Retinal pigment epithelial cell (primary cell): Measurements from ENCODE around the gene CALY.

Experiments used
- DNase-seq: peaks from one replicate; pipeline ENCODE4 v3.0.0-alpha.2; 2010; ENCODE audit warnings: low read depth
- H3K4me3 ChIP-seq: 2 replicates; pipeline ENCODE4 v1.5.1; 2011; ENCODE audit warnings: mild to moderate bottlenecking, low read length, control low read depth, moderate library complexity
- CTCF ChIP-seq: conservative IDR thresholded peaks from 2 replicates; pipeline ENCODE4 v1.5.1; 2011; ENCODE audit warnings: low read depth, low read length, control low read depth, inconsistent platforms

CALY gene

GRCh38 chr10:133277993-133278576, 58.6 kb downstream of the CALY start:
- no peak for DNase-seq
- no peak overlapping the region for H3K4me3 ChIP-seq
- TF ChIP-seq CTCF, result no peak

GRCh38 chr10:133277277-133277992, 59.3 kb downstream of the CALY start:
- no peak for TF ChIP-seq CTCF
- H3K4me3 ChIP-seq, result no peak overlapping the region
- DNase-seq, result no peak

- peak within 1 kb of the TSS; percentile 31 for H3K4me3 ChIP-seq
- no peak for DNase-seq
- TF ChIP-seq CTCF, result no peak
These were observed 60.1 kb downstream of the CALY start, which contains the start of gene ADAM8 for GRCh38 chr10:133276435-133277201. Gene ADAM8 (minus strand): TSS chr10:133276868. CDS start chr10:133276817, 51 bp downstream.

GRCh38 chr10:133276100-133276434, 60.6 kb downstream of the CALY start:
- H3K4me3 ChIP-seq, result peak overlapping the region; percentile 31
- no peak for TF ChIP-seq CTCF
- DNase-seq, result no peak

- no peak for TF ChIP-seq CTCF
- peak overlapping the region; percentile 31 for H3K4me3 ChIP-seq
These were observed 61.0 kb downstream of the CALY start for GRCh38 chr10:133275684-133276092.

GRCh38 chr10:133274751-133275683, 61.7 kb downstream of the CALY start:
- DNase-seq, result no peak
- TF ChIP-seq CTCF, result no peak
- H3K4me3 ChIP-seq, result peak overlapping the region; percentile 31

More at GRCh38 chr10:133275684-133276092, 61.0 kb downstream of the CALY start:
- no peak for DNase-seq
